Hepatocyte (in vitro differentiated cells): Measurements from ENCODE around the gene LRBA. TPM values are rescaled to one million over a fixed set of nuclear protein-coding genes. Genes with fewer than 3 reads are reported as not detected.

Source experiments
- DNase-seq: peaks from one replicate; pipeline ENCODE4 v3.0.0-alpha.2; 2016; ENCODE audit warnings: low spot score
- H2AFZ ChIP-seq: fragments of 200-600 bp; sonication (generic); 2 replicates; pipeline ENCODE4 v1.6.0; 2016; ENCODE audit warnings: antibody characterized with exemption, mild to moderate bottlenecking
- H3K27ac ChIP-seq: fragments of 200-600 bp; sonication (generic); 2 replicates; pipeline ENCODE4 v1.5.1; 2016; ENCODE audit warnings: mild to moderate bottlenecking
- H3K27me3 ChIP-seq: fragments of 200-600 bp; sonication (generic); 2 replicates; pipeline ENCODE4 v1.6.1; 2016
- H3K36me3 ChIP-seq: fragments of 200-600 bp; sonication (generic); replicated peaks from 2 replicates; pipeline ENCODE4 v1.5.1; 2016; ENCODE audit warnings: low read depth; ENCODE audit not compliant: insufficient read depth
- H3K4me1 ChIP-seq: fragments of 200-600 bp; sonication (generic); 2 replicates; pipeline ENCODE4 v1.5.1; 2016; ENCODE audit warnings: mild to moderate bottlenecking, moderate library complexity; ENCODE audit not compliant: insufficient read depth
- H3K4me2 ChIP-seq: fragments of 200-600 bp; sonication (generic); 2 replicates; pipeline ENCODE4 v1.6.0; 2016
- H3K4me3 ChIP-seq: fragments of 200-600 bp; sonication (generic); 2 replicates; pipeline ENCODE4 v1.5.1; 2016; ENCODE audit warnings: mild to moderate bottlenecking
- H3K79me2 ChIP-seq: fragments of 200-600 bp; sonication (generic); 2 replicates; pipeline ENCODE4 v1.6.0; 2017; ENCODE audit warnings: mild to moderate bottlenecking
- H3K9me2 ChIP-seq: fragments of 200-600 bp; sonication (generic); replicated peaks from 2 replicates; pipeline ENCODE4 v1.6.0; 2017; ENCODE audit warnings: mild to moderate bottlenecking; ENCODE audit not compliant: insufficient read depth
- H3K9me3 ChIP-seq: fragments of 200-600 bp; sonication (generic); 2 replicates; pipeline ENCODE4 v1.5.1; 2016; ENCODE audit warnings: low read depth, mild to moderate bottlenecking
- H4K20me1 ChIP-seq: fragments of 200-600 bp; sonication (generic); 2 replicates; pipeline ENCODE4 v1.6.0; 2016; ENCODE audit warnings: mild to moderate bottlenecking; ENCODE audit not compliant: insufficient read depth, poor library complexity, severe bottlenecking
- CTCF ChIP-seq: fragments of 200-600 bp; sonication (generic); IDR thresholded peaks from 2 replicates; pipeline ENCODE4 v1.5.1; 2016; ENCODE audit warnings: antibody characterized with exemption, mild to moderate bottlenecking; ENCODE audit not compliant: poor library complexity
- EZH2 ChIP-seq: fragments of 200-600 bp; sonication (generic); IDR thresholded peaks from 2 replicates; pipeline ENCODE4 v1.6.1; 2016; ENCODE audit warnings: antibody characterized with exemption, mild to moderate bottlenecking, borderline replicate concordance
- EZH2phosphoT487 ChIP-seq: fragments of 200-600 bp; sonication (generic); IDR thresholded peaks from one replicate; pipeline ENCODE4 v1.6.1; 2018; ENCODE audit warnings: antibody characterized with exemption, mild to moderate bottlenecking, low read depth, moderate library complexity; ENCODE audit not compliant: unreplicated experiment, severe bottlenecking
- WGBS: methylation state at CpG from one replicate; pipeline ENCODE4 v1.1.6; 2016; ENCODE audit warnings: low lambda C conversion rate; ENCODE audit errors: missing lambda C conversion rate; 5-methylcytosine and 5-hydroxymethylcytosine counted together
- polyA plus RNA-seq: library from polyadenylated mRNA; unstranded; fragments of >200 nt; fragmentation: Nextera tagmentation; extraction: Ambion mirVana; gene quantifications from 2 replicates; pipeline ENCODE4 v1.2.1, GENCODE V29; 2016
- total RNA-seq: library from RNA; depleted of rRNA; stranded (reverse); fragments of >200 nt; gene quantifications from 2 replicates; pipeline ENCODE4 v1.2.3, GENCODE V29; 2014

Gene LRBA
- total and polyA plus RNA-seq, 2 experiments from 2014 or later, result 14.1 to 69.4 TPM

GRCh38 chr4:150237110-150237872 lies 777.8 kb downstream of the LRBA start:
- Histone ChIP-seq H3K79me2 (no peaks in the 10 kb centered on the region), H3K9me3 (no peaks in the 10 kb centered on the region), H3K9me2 (no peaks in the 10 kb centered on the region), H2AFZ (no peak overlapping the region), H3K4me2 (peak overlapping the region; percentile 10), H3K36me3 (no peaks in the 10 kb centered on the region), H4K20me1 (no peaks in the 10 kb centered on the region), H3K4me1 (peaks cover 16% of the 10 kb centered on the region), H3K27ac (peak overlapping the region; percentile 78), H3K4me3 (no peak overlapping the region), H3K27me3 (no peaks in the 10 kb centered on the region)
- WGBS, result 43% methylated on average over 6 of the region's 6 CpGs
- TF ChIP-seq EZH2phosphoT487, result no peak
- no peak for TF ChIP-seq EZH2
- TF ChIP-seq CTCF, result no peak
- DNase-seq, result peak; percentile 51

- Histone ChIP-seq H4K20me1 (no peaks in the 10 kb centered on the region), H3K27me3 (no peaks in the 10 kb centered on the region), H3K36me3 (no peaks in the 10 kb centered on the region), H3K27ac (peak overlapping the region; percentile 78), H3K79me2 (no peaks in the 10 kb centered on the region), H3K4me3 (no peak overlapping the region), H2AFZ (no peak overlapping the region), H3K9me2 (no peaks in the 10 kb centered on the region), H3K4me1 (peaks cover 16% of the 10 kb centered on the region), H3K4me2 (no peak overlapping the region), H3K9me3 (no peaks in the 10 kb centered on the region)
- DNase-seq, result no peak
- TF ChIP-seq EZH2 (no peak), EZH2phosphoT487 (no peak), CTCF (no peak)
These were observed 778.5 kb downstream of the LRBA start for GRCh38 chr4:150236626-150237025.

- H3K9me2 ChIP-seq, result no peaks in the 10 kb centered on the region
- H3K4me1 ChIP-seq, result peaks cover 16% of the 10 kb centered on the region
- no peaks in the 10 kb centered on the region for H4K20me1 ChIP-seq
- H2AFZ ChIP-seq, result no peak overlapping the region
- H3K4me3 ChIP-seq, result no peak overlapping the region
- H3K27ac ChIP-seq, result peak overlapping the region; percentile 78
- no peaks in the 10 kb centered on the region for H3K79me2 ChIP-seq
- TF ChIP-seq CTCF (no peak), EZH2 (no peak), EZH2phosphoT487 (no peak)
- no peak overlapping the region for H3K4me2 ChIP-seq
- no peaks in the 10 kb centered on the region for H3K36me3 ChIP-seq
- WGBS, result 67% methylated on average over 6 of the region's 6 CpGs
- DNase-seq, result no peak
- no peaks in the 10 kb centered on the region for H3K9me3 ChIP-seq
- no peaks in the 10 kb centered on the region for H3K27me3 ChIP-seq
These were observed 779.2 kb downstream of the LRBA start for GRCh38 chr4:150235808-150236271.
